Gastroesophageal sphincter (tissue), 3 donors: ENCODE results near the gene MRPL55.

Source experiments
- CTCF ChIP-seq, 4 experiments: fragments of 200-600 bp in 2 of 4; fragments of 450-650 bp in 2 of 4; sonication (generic) in 1 of 4; IDR thresholded peaks; one replicate each; pipeline ENCODE4 v1.5.1; 2017 to 2019; ENCODE audit warnings: antibody characterized with exemption in 4 of 4, mild to moderate bottlenecking in 2 of 4, moderate library complexity in 2 of 4
- EP300 ChIP-seq: sonication (generic); formaldehyde crosslinking; IDR thresholded peaks from one replicate; pipeline ENCODE4 v1.6.1; 2017; ENCODE audit warnings: antibody characterized with exemption, mild to moderate bottlenecking
- POLR2A ChIP-seq, 2 donors: fragments of 450-650 bp; IDR thresholded peaks; one replicate each; pipeline ENCODE4 v1.6.1; 2017; ENCODE audit warnings: antibody characterized with exemption in 2 of 2, mild to moderate bottlenecking in 2 of 2, moderate library complexity in 1 of 2
- POLR2AphosphoS5 ChIP-seq: sonication (generic); formaldehyde crosslinking; IDR thresholded peaks from one replicate; pipeline ENCODE4 v1.6.1; 2017; ENCODE audit warnings: antibody characterized with exemption

- TF ChIP-seq CTCF (IDR thresholded peaks at IDR 0.05) (no peak), EP300 (no peak), POLR2A (IDR thresholded peaks at IDR 0.05) (no peak), POLR2AphosphoS5 (no peak)
These were observed 36.6 kb upstream of the MRPL55 start for GRCh38 chr1:228145463-228146416.
